HG03025 (cell line): ENCODE data around the gene ZNF584.

ENCODE experiments used
- ATAC-seq: cut with Tn5 transposase; IDR thresholded peaks from one replicate; pipeline ENCODE4 v1.9.1; 2021; ENCODE audit warnings: mild to moderate bottlenecking, moderate library complexity; ENCODE audit not compliant: unreplicated experiment, low FRiP score

ZNF584 gene

GRCh38 chr19:58455306-58455705 is 46.9 kb downstream of the ZNF584 start:
- ATAC-seq, result no peak

- ATAC-seq, result no peak
Observed at GRCh38 chr19:58456111-58456510, 47.7 kb downstream of the ZNF584 start.

GRCh38 chr19:58460039-58460438 is 51.6 kb downstream of the ZNF584 start:
- ATAC-seq, result no peak

- ATAC-seq, result peak; percentile 13
Observed at GRCh38 chr19:58466089-58466759, 57.8 kb downstream of the ZNF584 start.

GRCh38 chr19:58466760-58467589 is 58.5 kb downstream of the ZNF584 start, which contains the start of gene ZNF324:
Gene ZNF324 (plus strand): TSS chr19:58467080. CDS start chr19:58469186, 2,106 bp downstream.
- peak; percentile 76 for ATAC-seq
